Measurements from ENCODE around the gene PACRG. TPM values are rescaled to one million over a fixed set of nuclear protein-coding genes. Genes with fewer than 3 reads are reported as not detected.

The PACRG gene
- total RNA-seq, 1 experiment from 2014 or later, result 0.26 TPM

- no peak overlapping the region for H2BK12ac ChIP-seq (ENCODE audit: insufficient read length, low read depth, low read length)
- no peak overlapping the region for H3K27ac ChIP-seq (ENCODE audit: insufficient read length, low read depth, low read length)
- no peak overlapping the region for H2BK5ac ChIP-seq (ENCODE audit: insufficient read length, low read length)
- no peaks in the 10 kb centered on the region for H3K36me3 Mint-ChIP-seq (ENCODE audit: insufficient read depth in 1 of 3, low read depth in 3 of 3)
- H4K20me1 ChIP-seq (ENCODE audit: control insufficient read depth, insufficient read depth, insufficient read length), result no peaks in the 10 kb centered on the region
- no peak overlapping the region for H2AFZ ChIP-seq (ENCODE audit: low read length)
- H3K4me2 ChIP-seq (ENCODE audit: insufficient read depth, insufficient read length, low read length), result no peak overlapping the region
- no peak overlapping the region for H4K8ac ChIP-seq (replicated peaks; ENCODE audit: insufficient read length, low read depth, low read length)
- TF ChIP-seq CTCF (conservative IDR thresholded peaks at IDR 0.05), result no peak
- H2AK5ac ChIP-seq (ENCODE audit: insufficient read length, low read length), result no peak overlapping the region
- no peak overlapping the region for H3K4ac ChIP-seq (ENCODE audit: low read depth, low read length)
- WGBS (ENCODE audit: extremely low coverage, insufficient read length, low lambda C conversion rate), result no CpG with 5 or more reads among the region's 2 CpGs
- no peaks in the 10 kb centered on the region for H3K9me3 Mint-ChIP-seq
- no peak overlapping the region for H3K56ac ChIP-seq (ENCODE audit: insufficient read length, low read depth, low read length)
- H4K5ac ChIP-seq (ENCODE audit: insufficient read length, low read depth, low read length), result no peak overlapping the region
- DNase-seq, result no peak
- peaks cover 3% of the 10 kb centered on the region for H3K27me3 Mint-ChIP-seq (ENCODE audit: low read depth)
- H3T11ph ChIP-seq (ENCODE audit: low read length), result no peak overlapping the region
- H3K4me1 ChIP-seq (ENCODE audit: insufficient read depth, low read length), result no peaks in the 10 kb centered on the region
- H3K18ac ChIP-seq (ENCODE audit: insufficient read length, low read depth, low read length), result no peak overlapping the region
- H4K91ac ChIP-seq (ENCODE audit: insufficient read length, low read depth, low read length), result no peak overlapping the region
- H3K79me2 ChIP-seq (ENCODE audit: insufficient read depth, low read length), result no peaks in the 10 kb centered on the region
- H3K9ac ChIP-seq (ENCODE audit: extremely low read depth, insufficient read length, low read length), result no peak overlapping the region
- H3K9me3 ChIP-seq (ENCODE audit: control insufficient read depth, low read depth, low read length), result no peaks in the 10 kb centered on the region
- H3K4me3 Mint-ChIP-seq, result no peak overlapping the region
- no peak overlapping the region for H2BK120ac ChIP-seq (ENCODE audit: low read depth, low read length, poor library complexity, severe bottlenecking)
- peaks cover 4 to 6% of the 10 kb centered on the region in 2 experiments; a peak in 2 of 4 replicates for H3K4me1 Mint-ChIP-seq
- no peak overlapping the region for H2BK15ac ChIP-seq (ENCODE audit: low read depth, low read length)
- H3K79me1 ChIP-seq (ENCODE audit: insufficient read depth, low read depth, low read length, poor library complexity, severe bottlenecking), result no peaks in the 10 kb centered on the region
- no peak overlapping the region for H3K27ac Mint-ChIP-seq
- no peak overlapping the region for H2BK20ac ChIP-seq (ENCODE audit: low read depth, low read length, poor library complexity, severe bottlenecking)
- no peak overlapping the region for H3K23ac ChIP-seq (ENCODE audit: insufficient read length, low read depth, low read length)
- H3K23me2 ChIP-seq (ENCODE audit: insufficient read length, low read depth, low read length, poor library complexity, severe bottlenecking), result no peaks in the 10 kb centered on the region
- no peaks in the 10 kb centered on the region for H3K27me3 ChIP-seq (ENCODE audit: insufficient read depth, low read length)
- H3K14ac ChIP-seq (ENCODE audit: insufficient read depth, low read length), result no peak overlapping the region
Measured at GRCh38 chr6:163310973-163311383, 583.2 kb downstream of the PACRG start.
